IMR-90 (cell line): ENCODE data around the gene ZNF302. TPM values are rescaled to one million over a fixed set of nuclear protein-coding genes. Genes with fewer than 3 reads are reported as not detected.

ENCODE experiments used
- ATAC-seq: fragments of 200-7000 bp; cut with Tn5 transposase; 2 replicates; pipeline ENCODE4 v1.9.1; 2020; ENCODE audit warnings: low read depth, mild to moderate bottlenecking, moderate library complexity
- BruUV-seq: library from RNA; stranded (reverse); fragments of 400-500 nt; replicated peaks from 2 replicates; lab custom pipeline; 2021; lab: Mats Ljungman, UMichigan
- CTCF ChIA-PET: fragments of 300-600 bp; formaldehyde crosslinking; extraction: SDS; loops from one replicate; lab custom pipeline; 2021; ENCODE audit warnings: antibody characterized with exemption; lab: Yijun Ruan, JAX
- POLR2A ChIA-PET: fragments of 300-600 bp; sonication (Branson Sonifier 250); formaldehyde crosslinking; loops from one replicate; lab custom pipeline; 2022; ENCODE audit warnings: antibody characterized with exemption; ENCODE audit not compliant: unreplicated experiment; lab: Charles Lee
- DNase-seq: peaks from one replicate; pipeline ENCODE4 v3.0.0; 2013
- H2AFZ ChIP-seq: replicated peaks from 2 replicates; pipeline ENCODE3; 2013; ENCODE audit warnings: low read length, mild to moderate bottlenecking; ENCODE audit not compliant: poor library complexity
- H2AK5ac ChIP-seq: 2 replicates; pipeline ENCODE4 v1.6.1; 2013; ENCODE audit warnings: low read depth, low read length, inconsistent platforms
- H2AK9ac ChIP-seq: replicated peaks from 2 replicates; pipeline ENCODE3; 2013; ENCODE audit warnings: mild to moderate bottlenecking, low read depth, low read length, moderate library complexity; ENCODE audit not compliant: poor library complexity
- H2BK120ac ChIP-seq: 2 replicates; pipeline ENCODE4 v1.6.1; 2013; ENCODE audit warnings: low read depth, low read length, inconsistent platforms
- H2BK15ac ChIP-seq: 3 replicates; pipeline ENCODE4 v1.6.1; 2013; ENCODE audit warnings: low read depth, low read length, inconsistent platforms
- H2BK20ac ChIP-seq: 2 replicates; pipeline ENCODE4 v1.6.1; 2013; ENCODE audit warnings: low read depth, mild to moderate bottlenecking, inconsistent platforms, low read length, moderate library complexity
- H2BK5ac ChIP-seq: 2 replicates; pipeline ENCODE4 v1.6.1; 2013; ENCODE audit warnings: mild to moderate bottlenecking, low read depth, low read length, inconsistent platforms; ENCODE audit not compliant: poor library complexity, severe bottlenecking
- H3K14ac ChIP-seq: replicated peaks from 2 replicates; pipeline ENCODE4 v1.6.1; 2013; ENCODE audit warnings: low read depth, low read length, inconsistent platforms
- H3K18ac ChIP-seq: 2 replicates; pipeline ENCODE4 v1.6.1; 2013; ENCODE audit warnings: low read depth, low read length, control low read depth
- H3K23ac ChIP-seq: 2 replicates; pipeline ENCODE4 v1.6.1; 2013; ENCODE audit warnings: low read depth, low read length, inconsistent platforms
- H3K27ac ChIP-seq: 2 replicates; pipeline ENCODE4 v1.5.1; 2013; ENCODE audit warnings: mild to moderate bottlenecking, control low read depth, low read length; ENCODE audit not compliant: insufficient read depth
- H3K27me3 ChIP-seq: 2 replicates; pipeline ENCODE4 v1.6.1; 2013; ENCODE audit warnings: low read length; ENCODE audit not compliant: control insufficient read depth, insufficient read depth
- H3K36me3 ChIP-seq: 2 replicates; pipeline ENCODE4 v1.6.1; 2013; ENCODE audit warnings: low read length, mixed read lengths; ENCODE audit not compliant: control insufficient read depth, insufficient read depth
- H3K4ac ChIP-seq: 2 replicates; pipeline ENCODE4 v1.6.1; 2013; ENCODE audit warnings: low read depth, low read length, inconsistent platforms
- H3K4me1 ChIP-seq: 2 replicates; pipeline ENCODE4 v1.6.1; 2013; ENCODE audit warnings: low read length, mixed read lengths; ENCODE audit not compliant: control insufficient read depth, insufficient read depth
- H3K4me2 ChIP-seq: 2 replicates; pipeline ENCODE4 v1.6.1; 2013; ENCODE audit warnings: low read depth, mild to moderate bottlenecking, control low read depth, low read length, moderate library complexity
- H3K4me3 ChIP-seq: 2 replicates; pipeline ENCODE4 v1.5.1; 2013; ENCODE audit warnings: low read depth, mild to moderate bottlenecking, control low read depth, low read length, moderate library complexity; ENCODE audit not compliant: insufficient read depth
- H3K56ac ChIP-seq: 2 replicates; pipeline ENCODE4 v1.6.1; 2013; ENCODE audit warnings: low read length, inconsistent platforms; ENCODE audit not compliant: insufficient read depth; ENCODE audit errors: extremely low read depth
- H3K79me1 ChIP-seq, 2 experiments: 2 replicates each; pipeline ENCODE4 v1.6.1; 2013; ENCODE audit warnings: low read length in 2 of 2, inconsistent platforms in 1 of 2, low read depth in 1 of 2
- H3K9ac ChIP-seq: 2 replicates; pipeline ENCODE4 v1.6.1; 2013; ENCODE audit warnings: low read depth, low read length, control low read depth
- H3K9me1 ChIP-seq: 2 replicates; pipeline ENCODE4 v1.6.1; 2013; ENCODE audit warnings: low read length, inconsistent platforms; ENCODE audit not compliant: insufficient read depth
- H3K9me3 ChIP-seq: 2 replicates; pipeline ENCODE4 v1.6.1; 2013; ENCODE audit warnings: low read length; ENCODE audit not compliant: control insufficient read depth, insufficient read depth
- H4K20me1 ChIP-seq: 2 replicates; pipeline ENCODE4 v1.6.1; 2013; ENCODE audit warnings: low read length, inconsistent platforms; ENCODE audit not compliant: insufficient read depth
- H4K5ac ChIP-seq: 2 replicates; pipeline ENCODE4 v1.6.1; 2013; ENCODE audit warnings: mild to moderate bottlenecking, low read depth, low read length, control low read depth
- H4K8ac ChIP-seq, 2 experiments: 2 replicates each; pipeline ENCODE4 v1.6.1; 2013; ENCODE audit warnings: low read depth in 2 of 2, low read length in 2 of 2, control low read depth in 1 of 2, inconsistent platforms in 1 of 2
- H4K91ac ChIP-seq: 2 replicates; pipeline ENCODE4 v1.6.1; 2013; ENCODE audit warnings: low read depth, low read length, inconsistent platforms; ENCODE audit not compliant: insufficient read depth
- BHLHE40 ChIP-seq: fragments of 150-350 bp; IDR thresholded peaks from 2 replicates; pipeline ENCODE4 v1.6.1; 2016; ENCODE audit warnings: mild to moderate bottlenecking, low read depth, low read length
- CEBPB ChIP-seq: IDR thresholded peaks from 2 replicates; pipeline ENCODE4 v1.6.1; 2012; ENCODE audit warnings: low read depth, low read length, improper control_type of control experiment
- CHD1 ChIP-seq: IDR thresholded peaks from 2 replicates; pipeline ENCODE4 v1.6.1; 2012; ENCODE audit warnings: low read depth, low read length, improper control_type of control experiment
- FOS ChIP-seq: fragments of 150-350 bp; IDR thresholded peaks from 2 replicates; pipeline ENCODE4 v1.6.1; 2016; ENCODE audit warnings: low read depth, low read length
- MAFK ChIP-seq: IDR thresholded peaks from 2 replicates; pipeline ENCODE4 v1.6.1; 2012; ENCODE audit warnings: low read depth, low read length, improper control_type of control experiment
- MAZ ChIP-seq: IDR thresholded peaks from 2 replicates; pipeline ENCODE4 v1.6.1; 2012; ENCODE audit warnings: low read depth, mild to moderate bottlenecking, low read length, improper control_type of control experiment, moderate library complexity, borderline replicate concordance
- MXI1 ChIP-seq: IDR thresholded peaks from 2 replicates; pipeline ENCODE4 v1.6.1; 2012; ENCODE audit warnings: low read depth, mild to moderate bottlenecking, low read length, moderate library complexity, borderline replicate concordance
- NFE2L2 ChIP-seq: fragments of 150-350 bp; IDR thresholded peaks from 2 replicates; pipeline ENCODE4 v1.6.1; 2016; ENCODE audit warnings: low read depth, mild to moderate bottlenecking, low read length
- POLR2A ChIP-seq: IDR thresholded peaks from 2 replicates; pipeline ENCODE4 v1.6.1; 2012; ENCODE audit warnings: mild to moderate bottlenecking, low read depth, low read length
- RAD21 ChIP-seq: IDR thresholded peaks from 2 replicates; pipeline ENCODE4 v1.6.1; 2012; ENCODE audit warnings: low read length, improper control_type of control experiment
- RCOR1 ChIP-seq: IDR thresholded peaks from 2 replicates; pipeline ENCODE4 v1.6.1; 2012; ENCODE audit warnings: mild to moderate bottlenecking, low read length, improper control_type of control experiment; ENCODE audit not compliant: insufficient replicate concordance
- RFX5 ChIP-seq: IDR thresholded peaks from 2 replicates; pipeline ENCODE4 v1.8.0; 2012; ENCODE audit warnings: low read depth, mild to moderate bottlenecking, low read length, moderate library complexity
- SMC3 ChIP-seq: fragments of 150-350 bp; IDR thresholded peaks from 2 replicates; pipeline ENCODE4 v1.6.1; 2016; ENCODE audit warnings: low read depth, mild to moderate bottlenecking, antibody characterized with exemption, low read length, moderate library complexity
- WGBS, 2 experiments: methylation state at CpG; one replicate each; pipeline versions ENCODE4 v1.1.5 to v1.1.7; 2013; ENCODE audit warnings: missing lambda C conversion rate in 2 of 2; ENCODE audit not compliant: insufficient read length in 1 of 2; ENCODE audit errors: extremely low coverage in 2 of 2; 5-methylcytosine and 5-hydroxymethylcytosine counted together
- dilution Hi-C: fragments of 300-500 bp; cut with HindIII; formaldehyde crosslinking; loops from one replicate; pipeline ENCODE4 v1.14.3; 2018; ENCODE audit warnings: low sequenced_read_pairs; ENCODE audit not compliant: unreplicated experiment
- in situ Hi-C: fragments of 300-500 bp; cut with MboI; formaldehyde crosslinking; loops from 3 replicates; pipeline ENCODE4 v1.14.3; 2019; ENCODE audit warnings: low sequenced_read_pairs, inconsistent platforms, mixed read lengths
- intact Hi-C: fragments of 100-400 bp; cut with micrococcal nuclease; formaldehyde crosslinking; loops from 2 replicates; pipeline ENCODE4 v1.10.0; 2022
- polyA plus RNA-seq, 3 experiments: library from polyadenylated mRNA; depleted of rRNA; stranded (reverse); fragments of >200 nt; gene quantifications; 2 replicates each; pipeline ENCODE4 v1.2.3, GENCODE V29; 2012; ENCODE audit warnings: low replicate concordance in 1 of 3
- total RNA-seq: library from RNA; depleted of rRNA; stranded (reverse); fragments of >200 nt; gene quantifications from 2 replicates; pipeline ENCODE4 v1.2.3, GENCODE V29; 2012
- TF ChIP-seq, protein P1 (sequence below): conservative IDR thresholded peaks from 2 replicates; pipeline ENCODE4 v1.5.1; 2012; ENCODE audit warnings: mild to moderate bottlenecking, low read depth, low read length, improper control_type of control experiment
- TF ChIP-seq, protein P2 (sequence below): fragments of 150-350 bp; IDR thresholded peaks from 2 replicates; pipeline ENCODE4 v1.6.1; 2017; ENCODE audit warnings: mild to moderate bottlenecking, antibody characterized with exemption, low read length, low read depth
- TF ChIP-seq, protein P3 (sequence below): fragments of 150-350 bp; IDR thresholded peaks from 2 replicates; pipeline ENCODE4 v1.6.1; 2016; ENCODE audit warnings: low read depth, mild to moderate bottlenecking, low read length, moderate library complexity, borderline replicate concordance

Gene ZNF302
- total and polyA plus RNA-seq, 2 of the 4 experiments (the other 2 are of a cell fraction), result 9.1 to 9.5 TPM

DNA sequence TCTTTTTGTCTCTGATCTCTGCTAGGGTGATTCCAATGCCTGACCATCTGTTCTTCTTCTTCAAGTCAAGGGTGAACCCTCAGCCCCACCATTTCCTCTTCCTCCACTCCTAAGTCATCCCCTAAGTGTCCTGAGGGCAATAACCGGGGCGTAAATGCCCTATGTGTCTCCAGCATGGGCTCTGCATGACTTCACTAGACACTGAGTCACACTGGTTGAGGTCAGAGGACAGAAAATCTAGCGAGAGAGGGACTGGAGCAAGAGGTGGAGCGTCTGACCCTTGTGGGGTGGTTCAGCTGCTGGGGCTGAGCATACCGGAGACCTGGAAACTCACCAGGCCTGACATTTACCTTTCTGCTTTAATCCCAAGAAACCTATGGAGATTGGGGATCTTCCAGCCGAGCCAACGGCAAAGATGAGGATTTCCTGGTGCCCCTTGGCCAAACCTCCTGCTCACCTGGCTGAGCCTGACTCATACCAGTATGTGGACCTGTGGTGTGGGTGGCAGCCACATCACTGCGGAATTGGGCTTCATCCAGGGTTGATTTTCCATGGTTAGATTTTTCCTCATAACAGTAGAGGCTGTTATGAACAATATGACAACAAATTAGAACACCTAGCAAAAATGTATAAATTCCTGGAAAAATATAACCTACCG lies 27.5 kb upstream of the ZNF302 start:
- Histone ChIP-seq H3K9me3 (no peaks in the 10 kb centered on the region), H2BK120ac (no peak overlapping the region), H3K36me3 (no peaks in the 10 kb centered on the region), H3K79me1 (no peaks in the 10 kb centered on the region), H3K56ac (no peak overlapping the region), H2AFZ (no peak overlapping the region), H3K4me1 (no peaks in the 10 kb centered on the region), H3K27me3 (no peaks in the 10 kb centered on the region), H2AK5ac (no peak overlapping the region), H2AK9ac (no peak overlapping the region), H4K91ac (no peak overlapping the region), H3K18ac (no peak overlapping the region), H3K23ac (no peak overlapping the region), H2BK5ac (no peak overlapping the region), H2BK20ac (no peak overlapping the region), H3K27ac (no peak overlapping the region), H3K4ac (no peak overlapping the region), H4K20me1 (no peaks in the 10 kb centered on the region), H3K4me3 (no peak overlapping the region), H2BK15ac (no peak overlapping the region), H3K14ac (no peak overlapping the region), H4K5ac (no peak overlapping the region), H3K9me1 (no peaks in the 10 kb centered on the region), H4K8ac (no peak overlapping the region), H3K9ac (no peak overlapping the region), H3K4me2 (no peak overlapping the region)
- DNase-seq, result no peak
- ATAC-seq, result no peak
- no TSS peak for BruUV-seq
- ChIA-PET CTCF (no interaction called here), POLR2A (no interaction called here)
- intact Hi-C loops (no loop called here), dilution Hi-C loops (no loop called here), in situ Hi-C loops (no loop called here)
- no peak for TF ChIP-seq CEBPB
- TF ChIP-seq FOS, result no peak
- TF ChIP-seq MAFK, result no peak
- TF ChIP-seq, protein P1, sequence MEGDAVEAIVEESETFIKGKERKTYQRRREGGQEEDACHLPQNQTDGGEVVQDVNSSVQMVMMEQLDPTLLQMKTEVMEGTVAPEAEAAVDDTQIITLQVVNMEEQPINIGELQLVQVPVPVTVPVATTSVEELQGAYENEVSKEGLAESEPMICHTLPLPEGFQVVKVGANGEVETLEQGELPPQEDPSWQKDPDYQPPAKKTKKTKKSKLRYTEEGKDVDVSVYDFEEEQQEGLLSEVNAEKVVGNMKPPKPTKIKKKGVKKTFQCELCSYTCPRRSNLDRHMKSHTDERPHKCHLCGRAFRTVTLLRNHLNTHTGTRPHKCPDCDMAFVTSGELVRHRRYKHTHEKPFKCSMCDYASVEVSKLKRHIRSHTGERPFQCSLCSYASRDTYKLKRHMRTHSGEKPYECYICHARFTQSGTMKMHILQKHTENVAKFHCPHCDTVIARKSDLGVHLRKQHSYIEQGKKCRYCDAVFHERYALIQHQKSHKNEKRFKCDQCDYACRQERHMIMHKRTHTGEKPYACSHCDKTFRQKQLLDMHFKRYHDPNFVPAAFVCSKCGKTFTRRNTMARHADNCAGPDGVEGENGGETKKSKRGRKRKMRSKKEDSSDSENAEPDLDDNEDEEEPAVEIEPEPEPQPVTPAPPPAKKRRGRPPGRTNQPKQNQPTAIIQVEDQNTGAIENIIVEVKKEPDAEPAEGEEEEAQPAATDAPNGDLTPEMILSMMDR, result no peak
- TF ChIP-seq MAZ, result no peak
- TF ChIP-seq CHD1, result no peak
- TF ChIP-seq, protein P2, sequence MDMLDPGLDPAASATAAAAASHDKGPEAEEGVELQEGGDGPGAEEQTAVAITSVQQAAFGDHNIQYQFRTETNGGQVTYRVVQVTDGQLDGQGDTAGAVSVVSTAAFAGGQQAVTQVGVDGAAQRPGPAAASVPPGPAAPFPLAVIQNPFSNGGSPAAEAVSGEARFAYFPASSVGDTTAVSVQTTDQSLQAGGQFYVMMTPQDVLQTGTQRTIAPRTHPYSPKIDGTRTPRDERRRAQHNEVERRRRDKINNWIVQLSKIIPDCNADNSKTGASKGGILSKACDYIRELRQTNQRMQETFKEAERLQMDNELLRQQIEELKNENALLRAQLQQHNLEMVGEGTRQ, result no peak
- no peak for TF ChIP-seq MXI1
- no peak for TF ChIP-seq NFE2L2
- no peak for TF ChIP-seq RFX5
- no peak for TF ChIP-seq RAD21
- no peak for TF ChIP-seq SMC3
- no peak for TF ChIP-seq POLR2A
- TF ChIP-seq, protein P3, sequence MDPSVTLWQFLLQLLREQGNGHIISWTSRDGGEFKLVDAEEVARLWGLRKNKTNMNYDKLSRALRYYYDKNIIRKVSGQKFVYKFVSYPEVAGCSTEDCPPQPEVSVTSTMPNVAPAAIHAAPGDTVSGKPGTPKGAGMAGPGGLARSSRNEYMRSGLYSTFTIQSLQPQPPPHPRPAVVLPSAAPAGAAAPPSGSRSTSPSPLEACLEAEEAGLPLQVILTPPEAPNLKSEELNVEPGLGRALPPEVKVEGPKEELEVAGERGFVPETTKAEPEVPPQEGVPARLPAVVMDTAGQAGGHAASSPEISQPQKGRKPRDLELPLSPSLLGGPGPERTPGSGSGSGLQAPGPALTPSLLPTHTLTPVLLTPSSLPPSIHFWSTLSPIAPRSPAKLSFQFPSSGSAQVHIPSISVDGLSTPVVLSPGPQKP, result no peak
- TF ChIP-seq RCOR1, result no peak
- TF ChIP-seq BHLHE40, result no peak
- no CpG with 5 or more reads among the region's 9 CpGs for WGBS, 2 experiments
